ENCODE measurements around the gene JAML. TPM values are rescaled to one million over a fixed set of nuclear protein-coding genes. Genes with fewer than 3 reads are reported as not detected.

Gene JAML
- total and polyA plus RNA-seq, 9 of the 15 experiments (the other 6 are each of a cell fraction or from before 2014, with no cell fraction given): 0.05 to 0.32 (median 0.22) TPM; not detected in 4

GRCh38 chr11:118221419-118221818, 3.4 kb downstream of the JAML start:
- Histone ChIP-seq H3K9ac (ENCODE audit: insufficient read depth in 1 of 2, low read depth in 2 of 2, low read length in 2 of 2) (no peak overlapping the region), H3K79me2 (ENCODE audit: control insufficient read depth, insufficient read depth, low read length) (no peaks in the 10 kb centered on the region), H3K27ac (ENCODE audit: extremely low read depth, low read depth, low read length) (no peak overlapping the region), H2AFZ (ENCODE audit: low read depth, low read length) (no peak overlapping the region), H3K9me1 (ENCODE audit: control insufficient read depth, insufficient read depth, low read length) (no peaks in the 10 kb centered on the region), H3K36me3 (ENCODE audit: control insufficient read depth, insufficient read depth, low read length) (no peaks in the 10 kb centered on the region), H3K4me2 (ENCODE audit: insufficient read depth, low read length) (no peak overlapping the region), H4K20me1 (replicated peaks; ENCODE audit: control insufficient read depth, insufficient read depth, low read length) (no peaks in the 10 kb centered on the region), H3K4me3 (no peak overlapping the region), H3K27me3 (ENCODE audit: control insufficient read depth in 2 of 2, insufficient read depth in 2 of 2, low read length in 2 of 2) (peaks cover 9 to 32% of the 10 kb centered on the region in 2 experiments; a peak in 4 of 5 replicates), H3K9me3 (replicated peaks; ENCODE audit: control insufficient read depth, insufficient read depth, low read depth, low read length) (no peaks in the 10 kb centered on the region), H3K4me1 (replicated peaks in 1 of 2; ENCODE audit: control insufficient read depth in 2 of 2, insufficient read depth in 2 of 2, low read length in 2 of 2) (no peaks in the 10 kb centered on the region)
- ChIA-PET POLR2A (interaction anchor here (0.5 to 1.2 kb wide), 3 partner anchors 10 to 531 kb away, joined by 3 read pairs; no protein-coding TSS in a partner anchor), CTCF (ENCODE audit: low intra/inter-chr PET ratio) (no interaction called here)
- no TSS peak for BruUV-seq (replicated peaks)
- intact Hi-C loops (cut with micrococcal nuclease): no loop called here
- ATAC-seq (no peak), DNase-seq (ENCODE audit: extremely low read depth in 1 of 4, low spot score in 3 of 4) (no peak), FAIRE-seq (no peak)
- TF ChIP-seq NFRKB (IDR thresholded peaks at IDR 0.05; ENCODE audit: low read depth): no peak
- no peak for TF ChIP-seq GTF3C2 (IDR thresholded peaks at IDR 0.05; ENCODE audit: borderline replicate concordance, extremely low read depth, insufficient read length)
- no peak for TF ChIP-seq ZNF133 (CRISPR knock-in tag; IDR thresholded peaks at IDR 0.05)
- TF ChIP-seq XRCC5 (IDR thresholded peaks at IDR 0.05; ENCODE audit: low read depth, low read length): no peak
- no peak for TF ChIP-seq EZH2 (IDR thresholded peaks at IDR 0.05; ENCODE audit: borderline replicate concordance, low read depth, low read length)
- in situ Hi-C loops (cut with MboI): no loop called here
- WGBS (ENCODE audit: insufficient coverage, low coverage, missing lambda C conversion rate): 0% methylated on average over 5 of the region's 5 CpGs
